ENCODE data around the gene ACP7.

ACP7 gene

GRCh38 chr19:39152066-39152465 is 67.9 kb downstream of the ACP7 start:
- DNase-seq: no peak

GRCh38 chr19:39154100-39154628 is 70.0 kb downstream of the ACP7 start:
- DNase-seq: no peak

GRCh38 chr19:39154629-39155100 is 70.5 kb downstream of the ACP7 start:
- DNase-seq: no peak

GRCh38 chr19:39155114-39155700 is 71.0 kb downstream of the ACP7 start:
- no peak for DNase-seq

GRCh38 chr19:39155741-39156140 is 71.6 kb downstream of the ACP7 start:
- no peak for DNase-seq

- DNase-seq: no peak
These were observed 72.4 kb downstream of the ACP7 start for GRCh38 chr19:39156326-39157230.

GRCh38 chr19:39157275-39157996 is 73.3 kb downstream of the ACP7 start:
- no peak for DNase-seq

- DNase-seq: no peak
These were observed 73.8 kb downstream of the ACP7 start for GRCh38 chr19:39157997-39158389.

GRCh38 chr19:39158646-39159260 is 74.6 kb downstream of the ACP7 start:
- DNase-seq: no peak

- DNase-seq: no peak
These were observed 76.3 kb downstream of the ACP7 start for GRCh38 chr19:39160523-39160861.
